ENCODE results near the gene HTRA3.

GRCh38 chr4:8291036-8291682 lies 21.6 kb downstream of the HTRA3 start:
- TF ChIP-seq CTCF (IDR thresholded peaks at IDR 0.05) (no peak), EZH2 (IDR thresholded peaks at IDR 0.05) (no peak)

Measured in neural progenitor cell (in vitro differentiated cells).